Progenitor cell of endocrine pancreas (in vitro differentiated cells): ENCODE measurements around the gene CDH12. TPM values are rescaled to one million over a fixed set of nuclear protein-coding genes. Genes with fewer than 3 reads are reported as not detected.

ENCODE experiments used
- DNase-seq: peaks from one replicate; pipeline ENCODE4 v3.0.0; 2021; ENCODE audit warnings: low spot score; ENCODE audit not compliant: unreplicated experiment
- H3K27ac Mint-ChIP-seq: 2 replicates; pipeline ENCODE4 v1.8.0; 2021; ENCODE audit warnings: mild to moderate bottlenecking, moderate library complexity, mixed read lengths
- H3K27me3 Mint-ChIP-seq: 2 replicates; pipeline ENCODE4 v1.8.0; 2021; ENCODE audit warnings: mixed read lengths
- H3K36me3 Mint-ChIP-seq: 2 replicates; pipeline ENCODE4 v1.8.0; 2022; ENCODE audit warnings: mixed read lengths; ENCODE audit not compliant: insufficient read depth
- H3K4me1 Mint-ChIP-seq: 2 replicates; pipeline ENCODE4 v1.8.0; 2021; ENCODE audit warnings: low read depth, mixed read lengths
- H3K4me3 Mint-ChIP-seq: 2 replicates; pipeline ENCODE4 v1.8.0; 2021; ENCODE audit warnings: low read depth, mild to moderate bottlenecking, moderate library complexity, mixed read lengths
- H3K9me3 Mint-ChIP-seq: 2 replicates; pipeline ENCODE4 v1.8.0; 2021; ENCODE audit warnings: low read depth, mixed read lengths
- total RNA-seq: library from RNA; stranded (reverse); gene quantifications from 2 replicates; pipeline ENCODE4 v1.2.1, GENCODE V29; 2021
- TF ChIP-seq, protein P1 (sequence below): fragments of 200-600 bp; sonication (generic); IDR thresholded peaks from one replicate; pipeline ENCODE4 v1.5.0; 2021; ENCODE audit warnings: antibody characterized with exemption, mild to moderate bottlenecking; ENCODE audit not compliant: unreplicated experiment

Gene CDH12
- total RNA-seq, 1 donor from 2014 or later: 2.8 TPM

DNA sequence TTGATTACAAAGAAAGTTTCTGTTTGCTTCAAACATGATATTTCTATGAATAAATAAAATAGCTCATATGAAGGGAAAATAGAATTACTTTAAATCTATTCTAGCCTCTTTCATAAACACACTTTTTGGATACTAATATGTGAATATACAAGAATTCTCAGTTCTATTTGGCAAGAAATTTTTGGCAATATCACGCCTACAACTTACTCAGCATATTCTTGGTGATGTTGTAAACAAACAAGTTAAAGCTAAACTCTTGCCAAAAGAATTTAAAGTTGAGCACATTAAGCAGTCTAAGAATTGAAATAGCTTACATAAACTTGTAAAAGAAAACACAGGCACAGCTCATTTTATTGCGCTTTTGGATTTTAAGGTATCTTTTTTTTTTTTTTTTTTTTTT lies 209.8 kb downstream of the CDH12 start:
- TF ChIP-seq, protein P1, sequence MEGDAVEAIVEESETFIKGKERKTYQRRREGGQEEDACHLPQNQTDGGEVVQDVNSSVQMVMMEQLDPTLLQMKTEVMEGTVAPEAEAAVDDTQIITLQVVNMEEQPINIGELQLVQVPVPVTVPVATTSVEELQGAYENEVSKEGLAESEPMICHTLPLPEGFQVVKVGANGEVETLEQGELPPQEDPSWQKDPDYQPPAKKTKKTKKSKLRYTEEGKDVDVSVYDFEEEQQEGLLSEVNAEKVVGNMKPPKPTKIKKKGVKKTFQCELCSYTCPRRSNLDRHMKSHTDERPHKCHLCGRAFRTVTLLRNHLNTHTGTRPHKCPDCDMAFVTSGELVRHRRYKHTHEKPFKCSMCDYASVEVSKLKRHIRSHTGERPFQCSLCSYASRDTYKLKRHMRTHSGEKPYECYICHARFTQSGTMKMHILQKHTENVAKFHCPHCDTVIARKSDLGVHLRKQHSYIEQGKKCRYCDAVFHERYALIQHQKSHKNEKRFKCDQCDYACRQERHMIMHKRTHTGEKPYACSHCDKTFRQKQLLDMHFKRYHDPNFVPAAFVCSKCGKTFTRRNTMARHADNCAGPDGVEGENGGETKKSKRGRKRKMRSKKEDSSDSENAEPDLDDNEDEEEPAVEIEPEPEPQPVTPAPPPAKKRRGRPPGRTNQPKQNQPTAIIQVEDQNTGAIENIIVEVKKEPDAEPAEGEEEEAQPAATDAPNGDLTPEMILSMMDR: no peak
- H3K27ac Mint-ChIP-seq: no peak overlapping the region
- H3K36me3 Mint-ChIP-seq: no peaks in the 10 kb centered on the region
- no peaks in the 10 kb centered on the region for H3K27me3 Mint-ChIP-seq
- no peak overlapping the region for H3K4me3 Mint-ChIP-seq
- DNase-seq: no peak
- H3K9me3 Mint-ChIP-seq: no peaks in the 10 kb centered on the region
- no peaks in the 10 kb centered on the region for H3K4me1 Mint-ChIP-seq

DNA sequence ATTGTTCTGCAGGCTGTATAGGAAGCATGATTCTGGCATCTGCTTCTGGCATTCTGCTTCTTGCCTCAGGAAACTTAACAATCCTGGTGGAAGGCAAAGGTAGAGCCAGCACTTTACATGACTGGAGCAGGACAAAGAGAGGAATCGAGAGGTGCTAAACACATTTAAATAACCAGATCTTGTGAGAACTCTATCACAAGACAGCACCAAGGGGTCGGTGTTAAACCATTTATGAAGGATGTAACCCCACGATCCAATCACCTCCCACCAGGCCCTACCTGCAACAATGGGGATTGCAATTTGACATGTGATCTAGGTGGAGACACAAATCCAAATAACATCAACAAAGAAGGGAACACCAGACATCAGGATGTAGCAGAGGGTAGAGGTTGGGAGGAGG lies 221.5 kb downstream of the CDH12 start:
- TF ChIP-seq, protein P1: no peak
- Mint-ChIP-seq H3K27ac (no peak overlapping the region), H3K9me3 (no peaks in the 10 kb centered on the region), H3K27me3 (no peaks in the 10 kb centered on the region), H3K36me3 (no peaks in the 10 kb centered on the region), H3K4me1 (no peaks in the 10 kb centered on the region), H3K4me3 (no peak overlapping the region)
- DNase-seq: no peak

DNA sequence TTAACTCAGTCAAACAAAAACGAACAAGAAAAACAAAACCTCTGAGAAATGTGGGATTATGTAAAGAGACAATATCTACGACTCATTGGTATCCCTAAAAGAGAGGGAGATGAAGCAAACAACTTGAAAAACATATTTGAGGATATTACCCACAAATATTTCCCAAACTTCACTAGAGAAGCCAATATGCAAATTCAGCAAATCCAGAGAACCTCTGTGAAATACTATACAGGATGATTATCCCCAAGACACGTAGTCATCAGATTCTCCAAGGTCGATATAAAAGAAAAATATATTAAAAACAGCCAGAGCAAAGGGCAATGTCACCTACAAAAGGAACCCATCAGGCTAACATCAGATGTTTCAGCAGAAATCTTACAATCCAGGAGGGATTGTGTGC lies 226.1 kb downstream of the CDH12 start:
- H3K4me1 Mint-ChIP-seq: no peaks in the 10 kb centered on the region
- H3K27me3 Mint-ChIP-seq: no peaks in the 10 kb centered on the region
- no peaks in the 10 kb centered on the region for H3K9me3 Mint-ChIP-seq
- H3K36me3 Mint-ChIP-seq: no peaks in the 10 kb centered on the region
- H3K27ac Mint-ChIP-seq: no peak overlapping the region
- TF ChIP-seq, protein P1: no peak
- DNase-seq: no peak
- H3K4me3 Mint-ChIP-seq: no peak overlapping the region

DNA sequence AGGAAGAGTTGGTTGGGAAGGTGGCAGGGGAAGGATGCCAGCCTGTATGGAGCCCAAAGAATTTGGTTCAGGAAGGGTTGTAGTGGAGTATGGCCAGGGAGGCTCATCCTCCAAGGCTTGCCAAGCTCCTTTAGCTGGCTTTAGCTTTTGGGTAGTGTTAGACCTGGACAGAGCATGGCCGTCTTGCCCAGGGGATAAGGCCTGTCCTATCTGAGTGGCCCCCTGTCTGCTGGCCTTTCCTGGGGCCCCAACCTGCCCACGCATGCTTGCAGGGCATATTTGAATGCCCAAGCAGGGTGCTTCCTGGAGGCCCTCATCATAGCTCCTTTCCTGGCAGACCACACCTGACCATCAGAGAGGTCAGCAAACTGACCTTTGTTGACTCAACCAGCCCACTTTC lies 227.7 kb downstream of the CDH12 start:
- no peak for DNase-seq
- TF ChIP-seq, protein P1: no peak
- H3K9me3 Mint-ChIP-seq: no peaks in the 10 kb centered on the region
- H3K27ac Mint-ChIP-seq: no peak overlapping the region
- no peaks in the 10 kb centered on the region for H3K36me3 Mint-ChIP-seq
- H3K4me3 Mint-ChIP-seq: no peak overlapping the region
- H3K4me1 Mint-ChIP-seq: peaks cover 4% of the 10 kb centered on the region
- no peaks in the 10 kb centered on the region for H3K27me3 Mint-ChIP-seq

DNA sequence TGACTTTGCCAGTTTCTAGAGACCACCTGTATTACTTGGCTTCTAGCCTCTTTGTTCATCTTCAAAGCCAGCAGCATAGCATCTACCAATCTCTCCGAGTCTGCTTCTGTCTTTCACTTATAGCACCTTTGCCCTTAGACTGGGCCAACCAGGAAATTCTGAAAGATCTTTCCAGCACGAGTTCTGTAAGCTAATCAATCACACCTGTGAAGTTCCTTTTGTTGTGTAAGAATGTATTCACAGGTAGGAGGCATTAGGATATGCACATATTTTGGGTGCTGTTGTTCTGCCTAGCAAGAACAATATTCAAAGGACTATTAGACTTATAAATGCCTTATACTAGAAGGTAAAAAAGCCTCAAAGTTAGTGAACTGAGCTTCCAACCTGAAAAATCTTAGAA lies 232.1 kb downstream of the CDH12 start:
- H3K27me3 Mint-ChIP-seq: no peaks in the 10 kb centered on the region
- H3K27ac Mint-ChIP-seq: no peak overlapping the region
- TF ChIP-seq, protein P1: no peak
- peaks cover 4% of the 10 kb centered on the region for H3K4me1 Mint-ChIP-seq
- H3K4me3 Mint-ChIP-seq: no peak overlapping the region
- no peaks in the 10 kb centered on the region for H3K9me3 Mint-ChIP-seq
- H3K36me3 Mint-ChIP-seq: no peaks in the 10 kb centered on the region
- no peak for DNase-seq
